Suppressor macrophage treated with lipopolysaccharide for 4 hours (primary cell): ENCODE measurements around the gene ARID3B.

Experiments
- DNase-seq: peaks from one replicate; pipeline ENCODE4 v3.0.0-alpha.2; 2020

The ARID3B gene

GRCh38 chr15:74608786-74609185 lies 67.8 kb downstream of the ARID3B start:
- no peak for DNase-seq

- DNase-seq, result no peak
Measured at GRCh38 chr15:74609938-74610301, 68.9 kb downstream of the ARID3B start.

GRCh38 chr15:74610302-74610951 lies 69.4 kb downstream of the ARID3B start:
- DNase-seq, result no peak

- DNase-seq, result no peak
Measured at GRCh38 chr15:74611341-74611740, 70.3 kb downstream of the ARID3B start.

- no peak for DNase-seq
Measured at GRCh38 chr15:74611834-74612233, 70.8 kb downstream of the ARID3B start.

DNA sequence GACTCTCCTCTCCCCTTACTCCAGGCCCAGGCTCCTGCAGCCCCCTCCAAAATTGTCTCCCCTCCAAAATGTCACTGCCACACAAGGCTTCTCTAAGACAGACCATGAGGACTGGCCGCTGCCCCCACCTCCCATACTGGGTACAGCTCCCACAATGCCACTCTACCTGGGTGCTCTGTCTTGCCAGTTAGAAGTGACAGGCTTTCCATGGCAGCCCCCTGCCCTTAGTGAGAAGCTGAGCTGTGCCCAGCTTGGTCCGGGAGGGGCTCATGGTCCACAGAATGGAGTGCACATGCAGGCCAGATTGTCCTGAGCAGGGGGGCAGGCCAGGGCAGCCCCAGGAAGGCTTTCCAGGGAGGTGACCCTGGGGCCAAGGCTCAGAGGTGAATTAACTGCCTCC lies 71.7 kb downstream of the ARID3B start:
- no peak for DNase-seq

DNA sequence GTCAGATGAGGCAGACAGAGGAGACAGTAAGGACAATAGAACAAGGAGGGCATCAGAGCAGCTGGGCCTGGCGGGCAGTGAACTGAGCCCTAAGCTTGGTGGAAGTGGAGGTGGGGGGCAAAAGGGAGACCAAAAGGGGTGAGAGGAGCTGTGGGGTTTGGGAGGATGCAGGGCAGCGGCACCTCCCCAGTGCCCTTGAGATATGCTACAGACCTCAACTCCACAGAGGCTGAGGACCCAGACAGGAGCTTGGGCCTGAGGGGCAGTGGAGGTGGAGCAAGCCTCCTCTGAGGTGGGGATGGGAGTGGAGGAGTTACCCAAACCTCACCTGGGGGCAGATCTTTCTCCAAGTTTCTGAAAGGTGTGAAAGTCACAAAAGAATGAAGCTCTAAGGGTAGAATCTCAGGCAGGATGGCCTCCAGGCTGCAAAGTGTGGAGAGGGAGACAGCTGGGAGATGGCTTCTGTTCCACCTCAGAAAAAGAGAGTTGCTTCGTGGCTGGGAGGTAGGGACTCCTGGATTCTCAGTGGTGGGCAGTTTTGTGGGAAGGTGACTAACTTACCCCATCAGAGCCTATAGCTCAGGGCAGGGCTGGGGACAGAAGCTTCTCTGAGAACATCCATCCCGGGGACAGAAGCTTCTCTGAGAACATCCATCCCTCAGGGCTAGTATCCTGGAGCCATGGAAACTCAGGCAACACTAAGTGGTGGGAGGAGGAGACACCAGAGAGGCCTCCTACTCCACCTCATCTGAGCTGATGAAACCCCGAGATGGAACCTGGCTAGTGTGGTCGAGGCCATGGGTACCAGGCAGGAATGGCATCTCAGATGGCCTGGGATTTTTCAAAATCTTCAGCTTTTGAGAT lies 72.3 kb downstream of the ARID3B start:
- no peak for DNase-seq

DNA sequence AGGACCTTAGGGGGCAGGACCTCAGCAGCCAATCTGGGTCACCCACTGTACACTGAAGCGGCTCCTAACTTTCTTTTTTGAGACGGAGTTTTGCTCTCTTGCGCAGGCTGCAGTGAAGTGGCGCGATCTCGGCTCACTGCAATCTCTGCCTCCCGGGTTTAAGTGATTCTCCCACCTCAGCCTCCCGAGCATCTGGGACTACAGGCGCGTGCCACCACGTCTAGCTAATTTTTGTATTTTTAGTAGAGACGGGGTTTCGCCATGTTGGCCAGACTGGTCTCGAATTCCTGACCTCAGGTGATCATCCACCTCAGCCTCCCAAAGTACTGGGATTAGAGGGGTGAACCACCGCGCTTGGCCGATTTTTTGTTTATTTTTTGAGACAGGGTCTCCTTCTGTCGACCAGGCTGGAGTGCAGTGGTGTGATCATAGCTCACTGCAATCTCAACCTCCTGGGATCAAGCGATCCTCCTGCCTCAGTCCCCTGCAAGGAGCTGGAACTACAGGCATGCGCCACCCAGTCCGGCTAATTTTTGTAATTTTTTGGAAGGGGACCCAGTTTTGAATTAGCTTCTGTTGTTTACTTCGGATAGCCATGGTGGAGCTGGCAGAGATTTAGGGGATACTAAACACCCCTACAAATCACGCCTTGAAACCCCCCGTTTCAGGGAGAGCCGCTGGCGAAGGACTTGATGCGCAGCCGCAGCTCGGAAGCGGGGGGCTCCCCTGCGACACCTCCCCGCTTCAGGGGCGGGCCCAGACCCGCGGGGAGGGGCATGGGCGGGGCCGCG lies 73.1 kb downstream of the ARID3B start:
- DNase-seq, result no peak

- DNase-seq, result peak; percentile 87
Measured at GRCh38 chr15:74614744-74615507, 73.9 kb downstream of the ARID3B start.

- peak; percentile 99 for DNase-seq
Measured at GRCh38 chr15:74615508-74616365, 74.7 kb downstream of the ARID3B start, which contains the start of gene CLK3. TSS of gene CLK3 (plus strand) at chr15:74615836. CDS start at chr15:74619197, 3,361 bp downstream.

DNA sequence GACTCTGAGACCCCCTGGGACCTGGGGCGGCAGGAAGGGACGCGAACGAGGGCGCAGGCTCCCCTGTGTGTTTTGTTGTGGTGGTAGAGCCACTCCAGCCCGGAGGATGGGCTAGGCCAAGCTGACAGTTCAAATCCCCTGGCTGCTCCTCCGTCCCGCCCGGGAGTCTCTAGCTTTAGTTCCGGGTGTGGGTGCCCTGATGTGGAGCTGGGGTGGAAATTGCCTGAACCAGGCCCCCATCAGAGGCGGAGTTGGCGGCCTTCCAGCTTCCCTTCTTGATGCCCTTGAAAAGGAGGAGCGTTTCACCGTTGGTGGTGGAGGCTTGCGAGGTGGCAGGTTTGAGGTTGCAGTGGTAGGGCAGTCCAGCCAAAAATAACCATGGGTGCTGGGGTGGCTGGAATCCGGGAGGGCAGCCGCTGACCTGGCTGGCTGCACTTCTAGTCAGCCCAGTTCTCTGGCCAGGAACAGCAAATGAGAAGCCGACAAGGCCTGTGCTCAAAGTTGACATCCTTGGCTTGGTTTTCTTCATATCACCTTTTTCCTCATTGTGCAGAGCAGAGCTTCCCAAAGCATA lies 75.4 kb downstream of the ARID3B start:
- peak; percentile 83 for DNase-seq

- no peak for DNase-seq
Measured at GRCh38 chr15:74616996-74617395, 76.0 kb downstream of the ARID3B start.

GRCh38 chr15:74618841-74619596 lies 78.0 kb downstream of the ARID3B start:
- DNase-seq, result no peak

- no peak for DNase-seq
Measured at GRCh38 chr15:74619916-74620635, 79.1 kb downstream of the ARID3B start.

DNA sequence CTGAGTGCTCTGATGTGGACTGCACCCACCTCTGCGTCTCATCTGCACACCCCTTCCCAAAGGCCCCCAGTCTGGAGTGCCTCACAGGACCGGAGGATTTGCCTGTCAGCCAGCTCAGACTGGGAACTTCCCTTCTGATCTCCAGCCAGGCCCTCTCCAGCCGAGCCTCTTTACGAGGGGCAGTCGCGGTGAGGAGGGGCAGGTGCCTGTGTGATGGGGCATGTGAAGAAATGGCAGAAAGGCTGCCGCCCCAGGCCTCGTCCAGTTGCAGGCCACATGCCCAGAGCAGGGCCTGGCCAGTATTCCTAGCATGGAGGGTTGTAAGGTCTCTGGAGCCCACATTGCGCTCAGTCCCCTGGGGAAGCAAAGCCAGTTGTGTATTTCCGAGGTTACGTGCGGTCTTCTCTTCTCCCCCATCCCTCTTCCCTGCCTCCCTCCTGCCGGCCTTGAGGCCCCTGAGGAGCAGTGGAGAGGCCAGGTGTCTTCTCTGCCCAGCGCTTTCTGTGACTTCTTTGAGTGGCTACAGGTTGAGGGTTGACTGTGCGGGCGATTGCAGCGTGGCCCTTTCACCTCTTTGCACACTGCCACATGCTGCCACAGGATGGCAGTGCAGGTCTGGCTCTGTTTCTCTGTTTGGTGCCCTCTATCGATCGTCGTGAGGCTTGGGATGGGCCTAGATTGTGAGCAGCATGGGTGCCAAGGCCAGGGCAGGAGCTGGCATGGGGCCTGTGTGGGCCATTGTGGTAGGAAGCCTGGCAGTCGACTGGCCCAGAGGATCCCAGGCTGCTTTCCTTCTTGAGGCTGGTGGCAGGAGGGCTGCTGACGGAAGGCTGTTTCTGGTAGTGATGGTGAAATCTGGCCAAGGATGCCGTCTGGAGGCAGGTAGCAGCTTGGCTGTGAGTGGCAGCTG lies 79.9 kb downstream of the ARID3B start:
- peak; percentile 82 for DNase-seq

DNA sequence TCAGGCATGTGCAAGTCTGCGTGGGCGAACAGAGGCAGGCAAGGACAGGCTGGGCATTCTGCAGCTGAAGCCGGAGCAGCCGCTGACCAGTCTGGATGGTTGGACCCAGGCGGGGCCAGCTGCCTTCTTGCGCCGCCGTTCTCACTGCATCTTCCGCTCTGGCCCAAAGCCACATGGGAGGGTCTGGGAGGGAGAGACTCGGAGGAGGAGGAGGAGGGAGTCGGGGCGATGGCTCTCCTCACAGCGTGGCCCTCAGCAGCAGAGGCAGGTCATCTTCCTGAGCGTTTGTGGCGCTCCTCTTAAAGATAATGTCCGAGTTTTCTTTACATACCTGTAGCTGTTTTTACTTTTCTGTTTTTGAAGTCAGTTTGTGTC lies 80.5 kb downstream of the ARID3B start:
- no peak for DNase-seq

- DNase-seq, result no peak
Measured at GRCh38 chr15:74621936-74622335, 80.9 kb downstream of the ARID3B start.

- no peak for DNase-seq
Measured at GRCh38 chr15:74622758-74623157, 81.7 kb downstream of the ARID3B start.
